ENCODE data around the gene TCEAL2.
"Not testable (repeated sequence)": the region's sequence is repeated elsewhere in the genome, so short reads cannot be mapped to it uniquely, and the experiment has no call there.

Gene TCEAL2

DNA sequence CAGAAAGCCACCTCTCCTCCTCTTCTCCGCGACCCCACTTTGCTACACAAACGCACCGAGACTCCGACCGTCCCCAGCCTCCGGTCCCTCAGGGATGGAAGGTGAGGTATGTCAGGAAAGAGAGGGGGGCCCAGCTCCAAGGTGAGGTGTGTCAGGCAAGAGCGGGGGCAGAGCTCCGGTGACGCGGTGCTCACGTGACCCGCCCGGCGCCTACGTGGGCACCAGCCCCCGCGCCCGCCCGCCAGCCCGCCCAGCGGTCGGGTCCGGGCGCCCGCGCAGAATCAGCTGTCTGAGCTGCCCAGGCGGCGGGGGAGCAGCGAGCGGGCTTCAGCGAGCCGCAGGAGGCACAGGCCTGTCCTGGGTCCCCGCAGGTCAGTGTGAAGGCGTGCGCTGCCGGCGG lies at the start of gene TCEAL2:
Gene TCEAL2 (plus strand): TSS at position 244 of the 400 bp plus-strand sequence. CDS start 1,152 bp downstream, outside the sequence.
- in situ Hi-C loops (cut with MboI; ENCODE audit: low sequenced_read_pairs), result not testable (repeated sequence)

DNA sequence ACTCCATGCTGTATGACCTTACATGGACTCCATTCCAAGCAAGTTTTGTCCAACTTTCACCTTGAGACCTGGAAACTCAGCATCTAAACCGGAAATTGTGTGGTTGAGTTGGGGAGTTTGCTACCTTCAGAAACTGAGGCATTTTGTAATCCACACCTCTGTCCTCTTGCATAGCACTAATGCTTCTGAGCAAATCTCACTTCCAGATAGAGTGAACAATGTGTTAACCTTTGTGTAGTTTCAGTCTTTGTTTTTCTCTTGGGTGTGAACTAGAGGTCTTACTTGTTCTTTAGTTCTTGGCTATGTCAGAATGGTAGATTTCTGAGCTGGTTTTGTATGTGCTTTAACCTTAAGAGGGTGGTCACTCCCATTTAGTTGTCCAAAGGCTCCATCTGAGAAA lies 48.1 kb upstream of the TCEAL2 start:
- in situ Hi-C loops (cut with MboI; ENCODE audit: low sequenced_read_pairs), result no loop called here

DNA sequence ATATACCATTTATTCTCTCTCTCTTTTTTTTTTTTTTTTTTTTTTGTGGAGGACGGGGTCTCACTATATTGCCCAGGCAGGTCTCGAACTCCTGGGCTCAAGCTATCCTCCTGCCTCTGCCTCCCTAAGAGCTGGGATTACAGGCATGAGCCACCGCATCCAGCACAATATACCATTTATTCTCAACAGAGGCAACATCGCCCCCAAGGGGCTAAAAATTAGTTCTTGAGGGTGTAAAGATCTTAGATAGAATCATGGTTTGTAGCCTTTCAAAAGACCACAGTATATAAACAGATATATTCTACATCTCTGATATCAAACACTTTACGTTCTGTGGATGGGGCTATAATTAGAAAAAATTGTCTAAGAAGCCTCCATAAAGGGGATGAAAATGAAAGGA lies 39.8 kb upstream of the TCEAL2 start:
- in situ Hi-C loops (cut with MboI; ENCODE audit: low sequenced_read_pairs), result no loop called here

DNA sequence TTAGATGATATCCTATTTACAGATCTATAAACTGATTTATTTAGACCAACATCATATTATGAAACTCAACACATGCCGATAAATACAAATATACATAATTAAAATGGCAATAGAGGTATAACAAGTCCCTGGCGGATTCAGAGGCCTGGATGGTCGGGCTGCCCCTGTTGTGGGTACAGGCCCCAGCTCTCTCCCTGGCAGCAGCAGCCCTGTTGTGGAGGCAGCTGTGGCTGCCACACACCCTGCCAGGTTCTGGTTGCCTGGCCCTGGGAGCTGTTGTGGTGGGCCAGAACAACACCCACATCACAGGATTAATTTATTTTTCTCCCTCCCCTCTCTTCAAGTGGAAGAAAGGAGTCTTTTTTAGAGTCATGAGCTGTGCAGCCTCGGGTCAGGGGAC lies 12.1 kb upstream of the TCEAL2 start:
- in situ Hi-C loops (cut with MboI; ENCODE audit: low sequenced_read_pairs), result no loop called here

DNA sequence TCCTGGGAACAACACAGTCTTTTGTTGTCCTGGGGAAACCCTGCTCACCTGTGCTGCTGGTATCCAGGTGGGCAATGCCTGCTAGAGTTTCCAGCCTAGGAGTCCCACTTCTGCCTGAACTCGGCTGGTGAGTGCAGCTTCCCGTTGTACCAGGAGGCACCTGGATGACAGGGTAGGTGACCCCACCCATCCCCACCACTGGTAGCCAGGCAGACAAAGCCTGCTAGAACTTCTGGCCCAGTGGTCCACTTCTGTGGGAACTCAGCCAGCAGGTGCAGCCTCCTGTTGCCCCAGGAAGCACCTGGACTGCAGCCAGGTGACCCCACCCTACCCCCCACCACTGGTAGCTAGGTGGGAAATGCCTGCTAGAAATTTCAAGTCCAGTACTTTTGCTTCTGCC lies 9.7 kb upstream of the TCEAL2 start:
- in situ Hi-C loops (cut with MboI; ENCODE audit: low sequenced_read_pairs), result no loop called here

DNA sequence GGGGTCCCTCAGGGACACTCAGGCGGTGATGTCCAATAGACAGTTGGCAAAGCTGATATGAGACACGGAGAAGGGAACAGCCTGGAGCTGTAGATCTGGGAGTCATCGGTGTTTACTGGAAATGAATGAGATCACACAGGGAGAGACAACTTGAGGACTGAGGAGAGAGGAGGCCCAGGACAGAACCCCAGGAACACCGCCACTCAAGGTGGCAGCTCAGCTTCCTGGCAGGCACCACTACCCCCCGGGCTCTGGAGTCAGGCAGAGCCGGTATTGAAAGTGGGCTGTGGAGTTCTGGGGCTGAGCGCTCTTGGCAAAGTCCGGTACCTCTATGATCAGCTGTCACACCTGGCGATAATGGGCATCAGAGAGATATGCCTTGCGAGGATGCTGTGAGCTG lies 465 bp upstream of the TCEAL2 start:
- in situ Hi-C loops (cut with MboI; ENCODE audit: low sequenced_read_pairs), result not testable (repeated sequence)

DNA sequence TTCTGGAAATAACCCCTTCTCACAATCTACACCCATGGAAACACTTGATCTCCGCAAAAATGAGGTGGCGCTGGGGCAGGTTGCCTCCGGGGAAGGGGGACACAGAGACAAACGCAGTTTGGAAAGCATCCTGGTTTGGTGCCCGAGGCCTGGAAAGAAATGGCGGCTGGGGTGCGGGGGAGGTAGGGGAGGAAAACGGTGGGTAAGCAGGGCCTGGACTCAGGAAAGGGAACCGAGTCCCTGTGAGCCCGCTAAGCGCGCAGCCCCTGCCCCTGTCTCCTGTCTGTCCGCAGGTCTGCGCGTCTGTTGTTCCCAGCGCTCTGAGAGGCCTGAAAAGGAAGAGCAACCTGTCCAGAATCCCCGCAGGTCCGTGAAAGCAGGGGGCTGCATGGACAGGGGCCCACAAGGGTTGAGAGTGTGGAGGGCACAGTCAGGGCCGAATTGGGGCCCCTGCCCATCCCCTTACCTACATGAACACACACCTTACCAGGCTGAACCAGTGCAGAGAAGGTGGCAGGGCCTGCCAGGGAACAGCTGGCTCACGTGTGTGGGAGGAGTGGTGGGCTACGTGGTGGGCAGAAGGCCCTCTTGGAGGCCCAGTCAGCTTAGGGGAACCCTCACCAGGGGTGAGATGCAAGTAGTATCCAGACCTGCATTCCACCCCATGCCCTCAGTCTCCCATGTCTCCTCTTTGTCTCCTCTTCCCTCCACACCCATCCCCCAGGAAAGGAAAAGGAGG lies 770 bp downstream of the TCEAL2 start:
- in situ Hi-C loops (cut with MboI; ENCODE audit: low sequenced_read_pairs), result not testable (repeated sequence)

DNA sequence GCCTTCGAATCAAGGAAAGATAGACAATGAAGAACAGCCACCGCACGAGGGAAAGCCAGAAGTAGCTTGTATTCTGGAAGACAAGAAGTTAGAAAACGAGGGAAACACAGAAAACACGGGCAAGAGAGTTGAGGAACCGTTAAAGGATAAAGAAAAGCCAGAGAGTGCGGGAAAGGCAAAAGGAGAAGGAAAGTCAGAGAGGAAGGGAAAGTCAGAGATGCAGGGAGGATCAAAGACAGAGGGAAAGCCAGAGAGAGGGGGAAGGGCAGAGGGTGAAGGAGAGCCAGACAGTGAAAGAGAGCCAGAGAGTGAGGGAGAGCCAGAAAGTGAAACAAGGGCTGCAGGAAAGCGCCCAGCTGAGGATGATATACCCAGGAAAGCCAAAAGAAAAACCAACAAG lies 1.4 kb downstream of the TCEAL2 start:
- in situ Hi-C loops (cut with MboI; ENCODE audit: low sequenced_read_pairs), result no loop called here

DNA sequence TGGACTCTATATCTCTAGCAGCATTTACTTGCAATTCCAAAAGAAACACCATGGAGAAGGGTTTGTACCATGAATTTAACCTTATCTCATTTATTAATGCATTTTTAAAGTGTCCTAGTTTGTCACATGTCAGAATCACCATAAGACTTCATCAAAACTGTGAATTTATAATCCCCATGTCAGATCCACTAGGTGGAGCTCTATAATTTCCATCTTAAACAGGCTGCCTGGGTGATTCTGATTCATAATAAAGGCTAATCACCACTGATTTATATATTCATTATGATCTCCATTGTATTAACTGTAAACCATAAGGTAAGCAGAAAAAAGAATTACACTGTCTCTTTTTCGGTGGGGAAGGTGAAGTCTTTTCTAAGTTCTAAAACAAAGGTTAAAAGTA lies 4.0 kb downstream of the TCEAL2 start:
- in situ Hi-C loops (cut with MboI; ENCODE audit: low sequenced_read_pairs), result no loop called here

DNA sequence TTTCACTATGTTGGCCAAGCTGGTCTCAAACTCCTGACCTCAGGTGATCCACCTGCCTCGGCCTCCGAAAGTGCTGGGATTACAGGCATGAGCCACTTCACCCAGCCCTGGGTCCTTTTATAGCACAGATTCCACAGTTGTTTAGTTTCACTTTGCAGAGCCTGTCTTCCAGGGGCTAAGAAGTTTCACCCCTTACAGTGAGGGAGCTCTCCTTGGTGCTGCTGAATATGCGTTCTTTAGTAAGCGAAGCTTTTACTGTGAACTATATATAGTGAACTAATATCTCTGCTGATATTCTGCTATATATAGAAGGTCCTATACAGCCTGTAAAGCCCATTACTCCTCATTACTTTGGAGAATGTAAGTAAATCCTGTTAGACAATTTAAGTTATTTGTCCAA lies 12.6 kb downstream of the TCEAL2 start:
- in situ Hi-C loops (cut with MboI; ENCODE audit: low sequenced_read_pairs), result no loop called here

DNA sequence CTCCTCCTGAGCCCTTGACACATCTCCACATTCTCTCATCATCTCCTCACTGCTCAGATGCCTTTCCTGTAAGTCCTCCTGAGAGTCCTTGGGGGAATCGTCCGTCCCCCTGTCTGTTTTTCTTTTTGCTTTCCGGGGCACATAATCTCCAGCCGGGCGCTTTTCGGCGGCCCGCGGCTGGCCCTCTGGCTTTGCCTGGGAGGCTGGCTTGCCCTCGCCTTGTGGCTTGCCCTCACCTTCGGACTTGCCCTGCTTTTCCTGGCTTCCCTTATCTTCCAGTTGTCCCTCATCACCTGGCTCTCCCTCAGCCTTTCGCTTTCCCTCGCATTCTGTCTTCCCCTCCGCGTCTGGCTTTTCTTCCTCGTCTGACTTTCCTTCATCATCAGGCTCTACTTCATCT lies 15.4 kb downstream of the TCEAL2 start:
- in situ Hi-C loops (cut with MboI; ENCODE audit: low sequenced_read_pairs), result not testable (repeated sequence)

DNA sequence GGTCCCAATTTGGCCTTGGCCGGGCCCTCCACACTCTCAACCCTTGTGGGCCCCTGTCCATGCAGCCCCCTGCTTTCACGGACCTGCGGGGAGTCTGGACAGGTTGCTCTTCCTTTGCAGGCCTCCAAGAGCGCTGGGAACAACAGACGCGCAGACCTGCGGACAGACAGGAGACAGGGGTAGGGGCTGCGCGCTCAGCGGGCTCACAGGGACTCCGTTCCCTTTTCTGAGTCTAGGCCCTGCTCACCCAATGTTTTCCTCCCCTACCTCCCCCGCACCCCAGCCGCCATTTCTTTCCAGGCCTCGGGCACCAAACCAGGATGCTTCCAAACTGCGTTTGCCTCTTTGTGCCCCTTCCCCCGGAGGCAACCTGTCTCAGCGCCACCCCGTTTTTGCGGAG lies 16.2 kb downstream of the TCEAL2 start:
- in situ Hi-C loops (cut with MboI; ENCODE audit: low sequenced_read_pairs), result not testable (repeated sequence)

DNA sequence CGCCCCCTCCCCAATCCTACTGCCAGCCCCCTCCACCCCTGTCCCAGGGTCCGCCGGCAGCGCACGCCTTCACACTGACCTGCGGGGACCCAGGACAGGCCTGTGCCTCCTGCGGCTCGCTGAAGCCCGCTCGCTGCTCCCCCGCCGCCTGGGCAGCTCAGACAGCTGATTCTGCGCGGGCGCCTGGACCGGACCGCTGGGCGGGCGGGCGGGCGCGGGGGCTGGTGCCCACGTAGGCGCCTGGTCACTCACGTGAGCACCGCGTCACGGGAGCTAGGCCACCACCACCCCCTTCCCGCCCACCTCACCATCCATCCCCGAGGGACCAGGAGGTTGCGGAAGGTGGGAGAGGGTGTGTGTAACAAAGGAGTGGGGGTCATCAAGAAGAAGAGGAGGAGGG lies 16.8 kb downstream of the TCEAL2 start, which contains the start of gene TCEAL6:
Gene TCEAL6 (minus strand): TSS at position 208 of the 400 bp plus-strand sequence.
- in situ Hi-C loops (cut with MboI; ENCODE audit: low sequenced_read_pairs), result not testable (repeated sequence)

DNA sequence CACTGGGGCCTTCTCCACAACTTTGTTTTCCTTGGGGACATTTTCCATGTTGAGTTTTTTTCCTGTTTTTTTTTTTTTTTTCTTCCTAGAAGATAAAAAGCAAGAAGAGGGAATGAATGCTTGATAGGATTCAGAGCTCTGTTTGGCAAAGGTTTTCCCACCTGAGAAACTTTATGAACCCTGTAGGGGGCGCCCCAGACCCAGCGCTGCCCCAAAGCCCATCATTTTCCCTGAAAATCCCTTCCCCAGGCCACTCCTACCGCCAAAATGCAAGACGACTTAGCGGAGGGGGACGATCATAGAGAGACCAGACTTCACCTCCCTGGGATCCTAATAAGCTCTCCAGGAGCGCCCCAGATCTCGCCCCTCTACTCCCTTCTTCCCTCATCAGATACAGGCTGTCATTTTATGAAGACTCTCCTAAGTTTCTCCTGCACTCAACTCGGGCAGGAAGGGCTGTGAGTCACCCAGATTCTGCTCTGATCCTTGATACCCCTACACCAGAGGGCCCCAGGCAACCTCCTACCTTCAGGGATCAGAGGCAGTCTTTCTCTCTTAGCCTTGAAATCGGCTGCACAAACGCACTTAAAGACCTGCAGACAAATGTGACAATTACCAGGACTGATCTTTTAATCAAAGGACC lies 28.9 kb downstream of the TCEAL2 start:
- in situ Hi-C loops (cut with MboI; ENCODE audit: low sequenced_read_pairs), result no loop called here

DNA sequence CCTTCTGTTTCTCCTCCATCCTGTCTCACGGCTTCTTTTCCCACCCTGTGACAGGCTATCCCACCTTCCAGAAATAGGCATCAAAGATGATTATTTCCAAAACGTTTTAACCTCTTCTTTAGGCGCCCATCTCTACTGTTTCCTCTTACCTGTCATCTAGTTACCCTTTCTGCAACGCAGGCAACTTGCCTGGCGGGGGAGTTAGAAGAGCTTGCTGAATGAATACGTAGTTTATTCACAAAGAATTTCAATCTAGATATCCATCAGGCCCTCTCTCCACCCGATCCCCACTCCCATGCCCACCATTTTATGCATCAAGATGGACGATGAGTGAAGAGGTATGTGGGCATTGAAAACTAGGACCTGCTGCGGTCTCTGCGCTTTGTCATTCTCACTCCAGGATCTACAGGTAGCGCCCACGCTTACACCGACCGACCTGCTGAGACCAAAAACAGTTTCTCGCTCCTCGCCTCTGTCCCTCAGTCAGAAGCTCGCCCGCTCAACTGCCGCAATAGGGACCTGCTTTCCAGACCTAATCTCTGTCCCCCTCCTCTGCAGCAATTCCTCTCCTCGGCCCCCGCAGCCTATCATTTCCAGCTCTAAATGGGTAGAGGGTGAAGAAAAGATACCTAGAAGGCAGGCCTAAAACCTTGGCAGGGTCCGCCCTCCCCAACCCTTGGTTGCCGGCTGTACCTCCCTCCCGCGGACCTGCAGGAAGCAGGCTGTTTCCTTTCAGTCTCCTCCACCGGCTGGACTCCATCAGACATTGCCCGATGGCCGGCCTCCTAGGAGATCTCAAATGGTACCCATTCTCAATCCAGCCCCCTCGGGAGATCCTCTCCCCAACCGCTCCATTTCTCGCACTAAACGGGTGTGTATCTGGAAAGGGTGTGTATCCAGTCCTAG lies 29.7 kb downstream of the TCEAL2 start:
- in situ Hi-C loops (cut with MboI; ENCODE audit: low sequenced_read_pairs), result no loop called here

DNA sequence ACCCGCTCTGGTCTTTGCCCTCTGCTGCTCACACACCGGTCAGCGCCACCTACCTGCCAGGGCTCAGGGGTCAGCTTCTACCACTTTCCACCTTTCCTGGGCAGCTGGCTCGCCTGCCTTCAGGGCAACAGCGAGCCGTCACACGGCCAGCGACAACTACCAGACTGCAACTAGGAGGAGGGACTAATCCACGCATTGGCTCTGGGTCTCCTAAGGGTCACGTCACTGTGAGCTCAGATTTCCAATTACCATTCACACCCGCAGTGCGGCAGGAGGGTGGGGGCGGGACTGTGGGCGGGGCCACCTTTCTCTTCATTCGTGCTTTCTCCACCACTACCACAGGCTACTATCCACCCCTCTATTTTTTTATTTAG lies 30.3 kb downstream of the TCEAL2 start, which contains the start of gene BEX5:
Gene BEX5 (minus strand): TSS at position 172 of the 374 bp plus-strand sequence. CDS start 1,712 bp downstream, outside the sequence.
- in situ Hi-C loops (cut with MboI; ENCODE audit: low sequenced_read_pairs), result no loop called here
